Measurements from ENCODE around the gene GASK1A. TPM values are rescaled to one million over a fixed set of nuclear protein-coding genes. Genes with fewer than 3 reads are reported as not detected.
A peak's percentile ranks its signal among the peaks of the same experiment; 100 is the strongest.

GASK1A gene
- total RNA-seq, 2 experiments from 2014 or later = not detected

- ChIA-PET CTCF (no interaction called here), POLR2A (no interaction called here)
- H3K27me3 Mint-ChIP-seq = no peaks in the 10 kb centered on the region
- H3K4me3 Mint-ChIP-seq = no peak overlapping the region
- DNase-seq = no peak
- H3K4me1 Mint-ChIP-seq (ENCODE audit: low read depth) = peaks cover 26% of the 10 kb centered on the region
- no peaks in the 10 kb centered on the region for H3K9me3 Mint-ChIP-seq
- no peaks in the 10 kb centered on the region for H3K36me3 Mint-ChIP-seq
- H3K27ac Mint-ChIP-seq = no peak overlapping the region
- intact Hi-C loops (cut with micrococcal nuclease) = no loop called here
Measured at GRCh38 chr3:43005981-43006380, 26.9 kb downstream of the GASK1A start.

- H3K4me1 Mint-ChIP-seq (ENCODE audit: low read depth) = peaks cover 26% of the 10 kb centered on the region
- CTCF ChIA-PET = no interaction called here
- POLR2A ChIA-PET = no interaction called here
Measured at GRCh38 chr3:43006825-43007224, 27.7 kb downstream of the GASK1A start.

GRCh38 chr3:43009547-43009946 lies 30.4 kb downstream of the GASK1A start:
- intact Hi-C loops (cut with micrococcal nuclease) = no loop called here
- Mint-ChIP-seq H3K9me3 (no peaks in the 10 kb centered on the region), H3K27me3 (no peaks in the 10 kb centered on the region), H3K4me3 (no peak overlapping the region), H3K36me3 (no peaks in the 10 kb centered on the region), H3K4me1 (ENCODE audit: low read depth) (peaks cover 17% of the 10 kb centered on the region), H3K27ac (no peak overlapping the region)
- ChIA-PET CTCF (no interaction called here), POLR2A (no interaction called here)
- no peak for DNase-seq

More at GRCh38 chr3:43006825-43007224, 27.7 kb downstream of the GASK1A start:
- Mint-ChIP-seq H3K36me3 (no peaks in the 10 kb centered on the region), H3K27ac (no peak overlapping the region), H3K9me3 (no peaks in the 10 kb centered on the region), H3K27me3 (no peaks in the 10 kb centered on the region), H3K4me3 (no peak overlapping the region)
- no peak for DNase-seq
- intact Hi-C loops (cut with micrococcal nuclease) = no loop called here

- ChIA-PET CTCF (interaction anchor here (0.9 kb wide), 1 partner anchor 49 kb away, joined by 3 read pairs; no protein-coding TSS in a partner anchor), POLR2A (no interaction called here)
- Mint-ChIP-seq H3K27ac (no peak overlapping the region), H3K9me3 (no peaks in the 10 kb centered on the region), H3K36me3 (no peaks in the 10 kb centered on the region), H3K4me3 (no peak overlapping the region), H3K4me1 (ENCODE audit: low read depth) (peaks cover 8% of the 10 kb centered on the region), H3K27me3 (no peaks in the 10 kb centered on the region)
- intact Hi-C loops (cut with micrococcal nuclease) = no loop called here
- no peak for DNase-seq
Measured at GRCh38 chr3:43010638-43011037, 31.5 kb downstream of the GASK1A start.

GRCh38 chr3:43011638-43012037 lies 32.5 kb downstream of the GASK1A start:
- H3K4me3 Mint-ChIP-seq = no peak overlapping the region
- H3K9me3 Mint-ChIP-seq = no peaks in the 10 kb centered on the region
- H3K27ac Mint-ChIP-seq = no peak overlapping the region
- ChIA-PET POLR2A (no interaction called here), CTCF (no interaction called here)
- no peaks in the 10 kb centered on the region for H3K27me3 Mint-ChIP-seq
- intact Hi-C loops (cut with micrococcal nuclease) = no loop called here
- peaks cover 2% of the 10 kb centered on the region for H3K4me1 Mint-ChIP-seq (ENCODE audit: low read depth)
- H3K36me3 Mint-ChIP-seq = no peaks in the 10 kb centered on the region
- DNase-seq = no peak

GRCh38 chr3:43012174-43012573 lies 33.1 kb downstream of the GASK1A start:
- Mint-ChIP-seq H3K9me3 (no peaks in the 10 kb centered on the region), H3K27me3 (no peaks in the 10 kb centered on the region), H3K36me3 (no peaks in the 10 kb centered on the region), H3K27ac (no peak overlapping the region), H3K4me3 (no peak overlapping the region), H3K4me1 (ENCODE audit: low read depth) (peaks cover 2% of the 10 kb centered on the region)
- no peak for DNase-seq
- CTCF ChIA-PET = no interaction called here
- intact Hi-C loops (cut with micrococcal nuclease) = no loop called here
- POLR2A ChIA-PET = no interaction called here

GRCh38 chr3:43013256-43013655 lies 34.1 kb downstream of the GASK1A start:
- Mint-ChIP-seq H3K4me3 (no peak overlapping the region), H3K27ac (no peak overlapping the region), H3K4me1 (ENCODE audit: low read depth) (no peaks in the 10 kb centered on the region), H3K9me3 (peaks cover 3% of the 10 kb centered on the region), H3K36me3 (no peaks in the 10 kb centered on the region), H3K27me3 (no peaks in the 10 kb centered on the region)
- POLR2A ChIA-PET = no interaction called here
- no peak for DNase-seq
- intact Hi-C loops (cut with micrococcal nuclease) = no loop called here
- CTCF ChIA-PET = no interaction called here

GRCh38 chr3:43013743-43014155 lies 34.6 kb downstream of the GASK1A start:
- intact Hi-C loops (cut with micrococcal nuclease) = no loop called here
- Mint-ChIP-seq H3K4me3 (no peak overlapping the region), H3K36me3 (no peaks in the 10 kb centered on the region), H3K4me1 (ENCODE audit: low read depth) (peaks cover under 1% of the 10 kb centered on the region), H3K27ac (no peak overlapping the region), H3K9me3 (peaks cover 3% of the 10 kb centered on the region), H3K27me3 (no peaks in the 10 kb centered on the region)
- POLR2A ChIA-PET = no interaction called here
- CTCF ChIA-PET = no interaction called here
- peak; percentile 32 for DNase-seq

- DNase-seq = no peak
- POLR2A ChIA-PET = no interaction called here
Measured at GRCh38 chr3:43014241-43014640, 35.1 kb downstream of the GASK1A start.

GRCh38 chr3:43014956-43015355 lies 35.8 kb downstream of the GASK1A start:
- peaks cover 3% of the 10 kb centered on the region for H3K9me3 Mint-ChIP-seq
- no peaks in the 10 kb centered on the region for H3K27me3 Mint-ChIP-seq
- peaks cover 10% of the 10 kb centered on the region for H3K4me1 Mint-ChIP-seq (ENCODE audit: low read depth)
- DNase-seq = no peak
- H3K4me3 Mint-ChIP-seq = no peak overlapping the region
- H3K27ac Mint-ChIP-seq = no peak overlapping the region
- ChIA-PET POLR2A (no interaction called here), CTCF (no interaction called here)
- H3K36me3 Mint-ChIP-seq = no peaks in the 10 kb centered on the region
- intact Hi-C loops (cut with micrococcal nuclease) = no loop called here

More at GRCh38 chr3:43014241-43014640, 35.1 kb downstream of the GASK1A start:
- H3K9me3 Mint-ChIP-seq = peaks cover 3% of the 10 kb centered on the region
- no peak overlapping the region for H3K4me3 Mint-ChIP-seq
- CTCF ChIA-PET = no interaction called here
- H3K27ac Mint-ChIP-seq = no peak overlapping the region
- no peaks in the 10 kb centered on the region for H3K36me3 Mint-ChIP-seq
- intact Hi-C loops (cut with micrococcal nuclease) = no loop called here
- H3K4me1 Mint-ChIP-seq (ENCODE audit: low read depth) = peaks cover 4% of the 10 kb centered on the region
- no peaks in the 10 kb centered on the region for H3K27me3 Mint-ChIP-seq

GRCh38 chr3:43015572-43015971 lies 36.5 kb downstream of the GASK1A start:
- Mint-ChIP-seq H3K27ac (no peak overlapping the region), H3K9me3 (peaks cover 3% of the 10 kb centered on the region), H3K27me3 (no peaks in the 10 kb centered on the region), H3K4me1 (ENCODE audit: low read depth) (peaks cover 16% of the 10 kb centered on the region), H3K4me3 (no peak overlapping the region), H3K36me3 (no peaks in the 10 kb centered on the region)
- intact Hi-C loops (cut with micrococcal nuclease) = no loop called here
- ChIA-PET POLR2A (no interaction called here), CTCF (no interaction called here)
- DNase-seq = no peak

- Mint-ChIP-seq H3K4me3 (no peak overlapping the region), H3K9me3 (peaks cover 6% of the 10 kb centered on the region), H3K4me1 (ENCODE audit: low read depth) (peaks cover 22% of the 10 kb centered on the region), H3K27ac (no peak overlapping the region), H3K27me3 (no peaks in the 10 kb centered on the region), H3K36me3 (no peaks in the 10 kb centered on the region)
- DNase-seq = no peak
- ChIA-PET CTCF (no interaction called here), POLR2A (no interaction called here)
- intact Hi-C loops (cut with micrococcal nuclease) = no loop called here
Measured at GRCh38 chr3:43015991-43016865, 37.1 kb downstream of the GASK1A start.

- Mint-ChIP-seq H3K36me3 (peaks cover 1% of the 10 kb centered on the region), H3K9me3 (peaks cover 13% of the 10 kb centered on the region), H3K4me1 (ENCODE audit: low read depth) (peaks cover 29% of the 10 kb centered on the region), H3K4me3 (no peak overlapping the region), H3K27me3 (no peaks in the 10 kb centered on the region), H3K27ac (no peak overlapping the region)
- intact Hi-C loops (cut with micrococcal nuclease) = no loop called here
- ChIA-PET CTCF (no interaction called here), POLR2A (no interaction called here)
- DNase-seq = no peak
Measured at GRCh38 chr3:43017004-43017403, 37.9 kb downstream of the GASK1A start.
